Heart right ventricle (tissue), 16 donors: ENCODE data around the gene C16orf90. TPM values are rescaled to one million over a fixed set of nuclear protein-coding genes. Genes with fewer than 3 reads are reported as not detected.

Source experiments
- ATAC-seq, 8 donors: fragments of 200-7000 bp; cut with Tn5 transposase; one replicate each; pipeline ENCODE4 v1.9.1; 2020; ENCODE audit warnings: mild to moderate bottlenecking in 8 of 8, moderate library complexity in 8 of 8, moderate number of reproducible peaks in 1 of 8
- DNase-seq, 2 donors: peaks; one replicate each; pipeline ENCODE4 v3.0.0-alpha.2; 2020
- H3K27ac ChIP-seq, 10 donors: fragments of 200-600 bp; sonication (generic) in 2 of 10; one replicate each; pipeline versions ENCODE4 v1.5.0 to v1.8.0; 2020 to 2022; ENCODE audit warnings: mild to moderate bottlenecking in 3 of 10
- H3K27me3 ChIP-seq, 7 donors: fragments of 200-600 bp; one replicate each; pipeline ENCODE4 v1.8.0; 2021 to 2022; ENCODE audit warnings: mild to moderate bottlenecking in 2 of 7
- H3K36me3 ChIP-seq, 9 donors: fragments of 200-600 bp; sonication (generic) in 1 of 9; one replicate each; pipeline versions ENCODE4 v1.5.0 to v1.8.0; 2020 to 2022; ENCODE audit warnings: mild to moderate bottlenecking in 2 of 9
- H3K4me1 ChIP-seq, 9 donors: fragments of 200-600 bp; sonication (generic) in 1 of 9; one replicate each; pipeline versions ENCODE4 v1.5.0 to v1.8.0; 2020 to 2022; ENCODE audit warnings: mild to moderate bottlenecking in 4 of 9
- H3K4me3 ChIP-seq, 10 donors: fragments of 200-600 bp; sonication (generic) in 2 of 10; one replicate each; pipeline versions ENCODE4 v1.5.0 to v1.8.0; 2020 to 2022; ENCODE audit warnings: mild to moderate bottlenecking in 7 of 10, moderate library complexity in 2 of 10
- H3K9me3 ChIP-seq, 11 donors: fragments of 200-600 bp in 10 of 11; sonication (generic) in 2 of 11; one replicate each; pipeline versions ENCODE4 v1.5.0 to v1.8.0; 2013 to 2022; ENCODE audit warnings: mild to moderate bottlenecking in 2 of 11, control low read depth in 1 of 11, moderate library complexity in 1 of 11
- WGBS, 2 donors: extraction: QIAGEN DNeasy Blood & Tissue Kit; methylation state at CpG; one replicate each; pipeline ENCODE4 v1.1.7; 2013; ENCODE audit warnings: inconsistent platforms in 1 of 2; 5-methylcytosine and 5-hydroxymethylcytosine counted together
- intact Hi-C, 10 donors: fragments of 100-400 bp; cut with DNase I; formaldehyde crosslinking; loops; one replicate each; pipeline versions ENCODE4 v1.11.1 to v1.14.2; 2022
- polyA plus RNA-seq, 2 donors: library from polyadenylated mRNA; stranded (reverse); fragments of 200-250 nt; gene quantifications; one replicate each; pipeline ENCODE4 v1.2.3, GENCODE V29; 2013
- total RNA-seq, 10 donors: library from RNA; stranded (reverse); fragmentation: NEBNext Ultra II Directional in 3 of 10; extraction: Animal tissue kit (Norgen Biotek cat#: 25700) in 3 of 10; gene quantifications; one replicate each; pipeline versions ENCODE4 v1.2.1 to v1.2.4, GENCODE V29; 2021 to 2023
- TF ChIP-seq, protein P1 (sequence below), 9 donors: fragments of 200-600 bp; sonication (generic) in 2 of 9; IDR thresholded peaks; one replicate each; pipeline versions ENCODE4 v1.5.0 to v1.8.0; 2021 to 2022; ENCODE audit warnings: antibody characterized with exemption in 9 of 9, mild to moderate bottlenecking in 5 of 9, moderate library complexity in 1 of 9
- donor health status: Arrhythmogenic right ventricular cardiomyopathy.
- donor health status: ischemic (EF 13 %, LVEDD 7.1; RV severe dilation, severe dysfunction).
- donor health status: healthy with polysubstance abuse.
- donor health status: DM: no; HTN: yes; CAD: no.
- donor health status: DM: no; HTN: no; CAD: no.
- donor health status: ischemic (EF 25% LVEDD 6.9; RV normal size, moderate dysfunction).
- donor health status: ischemic (EF 25% LVEDD 5.7; RV mildly dilated, moderate dysfunction).
- donor health status: healthy.
- donor health status: DM: yes; HTN: yes; CAD: no.
- donor health status: Ischemic cardiomyopathy.
- donor health status: ischemic (EF 35%, LVEDD 5.7; RV mildly dilated, moderate dysfunction).
- donor health status: nonischemic (EF 11% LVEDD 7.7; RV severe dilation, severe dysfunction).
- donor health status: DM: yes; HTN: yes; CAD: no.
- donor health status: PGD.
- donor health status: ischemic (EF 29% LVEDD 5.4; RV normal size, mild dysfunction).
- donor health status: nonischemic (EF 23%, LVEDD 6.1; RV moderate dilation, normal function).

The C16orf90 gene
- total and polyA plus RNA-seq, 12 donors: not detected

DNA sequence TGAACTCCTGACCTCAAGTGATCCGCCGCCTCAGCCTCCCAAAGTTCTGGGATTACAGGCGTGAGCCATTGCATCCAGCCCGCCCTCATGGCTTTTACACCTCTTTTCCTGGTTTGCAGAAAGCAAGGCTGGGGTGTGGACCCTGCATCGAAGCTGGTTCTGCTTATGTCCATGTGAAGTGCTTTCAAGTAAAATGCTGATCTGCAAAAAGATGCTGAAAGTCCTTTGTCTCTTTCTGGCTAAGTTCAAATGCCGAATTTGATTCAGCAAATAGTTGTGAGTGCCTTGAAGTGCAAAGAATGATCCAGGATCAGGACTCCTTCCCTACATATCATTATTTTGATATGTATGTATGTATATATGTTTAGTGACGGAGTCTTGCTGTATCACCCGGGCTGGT, 34.7 kb downstream of the C16orf90 start:
- Histone ChIP-seq H3K4me1 (peaks cover 44 to 90% (median 80%) of the 10 kb centered on the region in 9 donors), H3K36me3 (peaks cover 0 to 3% (median 0%) of the 10 kb centered on the region in 9 donors), H3K27ac (peak overlapping the region in 7 of 10 donors; percentile 27 to 99 (median 97)), H3K27me3 (no peaks in the 10 kb centered on the region), H3K4me3 (no peak overlapping the region), H3K9me3 (no peaks in the 10 kb centered on the region)
- WGBS, 2 donors: 77 to 81% methylated on average over 8 of the region's 8 CpGs
- no peak for ATAC-seq
- DNase-seq: no peak
- intact Hi-C loops: no loop called here
- TF ChIP-seq, protein P1, sequence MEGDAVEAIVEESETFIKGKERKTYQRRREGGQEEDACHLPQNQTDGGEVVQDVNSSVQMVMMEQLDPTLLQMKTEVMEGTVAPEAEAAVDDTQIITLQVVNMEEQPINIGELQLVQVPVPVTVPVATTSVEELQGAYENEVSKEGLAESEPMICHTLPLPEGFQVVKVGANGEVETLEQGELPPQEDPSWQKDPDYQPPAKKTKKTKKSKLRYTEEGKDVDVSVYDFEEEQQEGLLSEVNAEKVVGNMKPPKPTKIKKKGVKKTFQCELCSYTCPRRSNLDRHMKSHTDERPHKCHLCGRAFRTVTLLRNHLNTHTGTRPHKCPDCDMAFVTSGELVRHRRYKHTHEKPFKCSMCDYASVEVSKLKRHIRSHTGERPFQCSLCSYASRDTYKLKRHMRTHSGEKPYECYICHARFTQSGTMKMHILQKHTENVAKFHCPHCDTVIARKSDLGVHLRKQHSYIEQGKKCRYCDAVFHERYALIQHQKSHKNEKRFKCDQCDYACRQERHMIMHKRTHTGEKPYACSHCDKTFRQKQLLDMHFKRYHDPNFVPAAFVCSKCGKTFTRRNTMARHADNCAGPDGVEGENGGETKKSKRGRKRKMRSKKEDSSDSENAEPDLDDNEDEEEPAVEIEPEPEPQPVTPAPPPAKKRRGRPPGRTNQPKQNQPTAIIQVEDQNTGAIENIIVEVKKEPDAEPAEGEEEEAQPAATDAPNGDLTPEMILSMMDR (IDR thresholded peaks at IDR 0.05): no peak

DNA sequence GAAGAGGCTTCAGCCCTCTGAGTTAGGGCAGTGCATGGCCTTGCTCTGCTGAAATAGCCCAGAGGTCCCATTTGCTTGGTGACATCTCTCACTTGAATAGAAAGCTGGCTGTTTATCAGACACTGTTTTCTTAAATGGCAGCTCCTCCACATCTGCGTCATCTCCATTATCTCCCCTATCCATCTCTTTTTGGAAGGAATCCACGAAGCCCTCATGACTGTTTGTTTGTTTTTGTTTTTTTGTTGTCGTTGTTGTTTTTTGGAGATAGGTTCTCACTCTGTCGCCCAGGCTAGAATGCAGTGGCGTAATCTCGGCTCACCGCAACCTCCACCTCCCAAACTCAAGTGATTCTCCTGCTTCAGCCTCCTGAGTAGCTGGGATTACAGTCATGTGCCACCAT, 35.2 kb downstream of the C16orf90 start:
- intact Hi-C loops: no loop called here
- Histone ChIP-seq H3K27ac (peak overlapping the region in 9 of 10 donors; percentile 71 to 99 (median 98)), H3K4me1 (peaks cover 44 to 88% (median 79%) of the 10 kb centered on the region in 9 donors), H3K36me3 (no peaks in the 10 kb centered on the region), H3K9me3 (no peaks in the 10 kb centered on the region), H3K4me3 (peak overlapping the region in 5 of 10 donors; percentile 1 to 95 (median 81)), H3K27me3 (no peaks in the 10 kb centered on the region)
- DNase-seq (no peak), ATAC-seq (no peak)
- TF ChIP-seq, protein P1 (IDR thresholded peaks at IDR 0.05): no peak
- 61 to 68% methylated on average over 7 of the region's 7 CpGs for WGBS, 2 donors

DNA sequence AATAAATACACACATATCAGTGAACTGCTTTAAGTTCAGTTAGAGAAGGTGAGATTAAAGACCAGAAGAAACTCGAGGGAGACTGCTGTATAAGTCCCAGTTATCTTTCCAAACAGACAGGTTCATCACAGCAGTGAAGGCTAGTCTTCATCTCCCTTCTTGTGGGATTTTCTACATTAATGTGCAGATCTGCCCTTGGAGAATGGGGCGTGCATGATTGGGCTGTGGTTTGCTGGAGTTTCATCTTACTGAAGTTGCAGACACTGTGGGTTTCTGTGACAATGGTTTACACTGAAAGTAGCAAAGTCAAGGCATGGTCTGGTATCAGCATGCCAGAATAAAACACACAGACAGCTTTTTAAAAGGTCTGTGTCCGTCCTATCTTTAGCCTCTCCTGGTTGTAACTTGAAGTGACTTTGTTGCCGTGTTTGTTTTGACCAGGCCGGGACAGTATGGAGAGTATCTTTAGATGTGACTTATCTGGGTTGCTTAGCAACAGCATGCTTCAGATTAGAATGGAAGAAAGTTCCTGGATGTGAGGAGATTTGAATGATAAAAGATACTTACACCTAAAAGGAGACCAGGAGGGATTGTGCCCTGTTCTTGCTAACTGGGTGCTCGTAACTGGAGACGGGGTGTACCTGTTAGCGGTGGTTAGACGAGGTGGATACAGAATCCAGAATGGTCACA, 35.7 kb downstream of the C16orf90 start:
- H3K27ac ChIP-seq: peak overlapping the region; percentile 92 to 99 (median 98)
- H3K4me3 ChIP-seq: peak overlapping the region in 9 of 10 donors; percentile 77 to 95 (median 84)
- intact Hi-C loops: loop anchor here in 5 of 10 donors (5.0 to 10.0 kb wide), 7 partner anchors 43 to 305 kb away; partner anchors contain the start of genes CLUAP1 (in 2 of the 5), TIGD7 (in 2 of the 5), ZNF174 (in 2 of the 5) and ZNF263 (in 2 of the 5)
- no peaks in the 10 kb centered on the region for H3K27me3 ChIP-seq
- H3K9me3 ChIP-seq: no peaks in the 10 kb centered on the region
- H3K36me3 ChIP-seq: no peaks in the 10 kb centered on the region
- no peak for DNase-seq
- peaks cover 44 to 86% (median 75%) of the 10 kb centered on the region in 9 donors for H3K4me1 ChIP-seq
- TF ChIP-seq, protein P1 (IDR thresholded peaks at IDR 0.05): no peak
- WGBS, 2 donors: 43 to 44% methylated on average over 9 of the region's 9 CpGs
- no peak for ATAC-seq

DNA sequence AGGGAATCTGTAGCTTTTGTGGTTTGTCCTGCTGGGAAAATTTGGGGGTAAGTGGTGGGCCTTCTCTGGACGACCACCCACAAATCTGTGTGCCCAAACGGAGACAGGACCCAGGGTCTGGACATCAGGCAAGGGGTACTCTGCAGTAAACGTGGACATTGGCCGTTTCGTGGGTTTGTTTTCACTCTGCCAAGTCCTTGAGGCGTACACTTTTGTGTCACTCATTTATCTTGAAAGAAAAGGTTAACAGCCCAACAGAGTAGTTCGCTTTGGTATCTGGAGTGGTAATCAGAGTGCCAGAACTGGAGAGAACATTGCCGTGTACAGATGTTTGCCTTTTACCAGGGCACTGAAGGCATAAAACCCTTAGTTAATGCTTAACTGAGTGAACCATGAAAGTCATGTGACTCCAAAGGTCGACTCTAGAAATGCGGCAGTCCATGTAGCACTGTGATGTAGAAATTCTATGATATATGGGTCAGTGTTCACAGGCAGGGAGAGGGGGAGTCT, 36.4 kb downstream of the C16orf90 start:
- Histone ChIP-seq H3K9me3 (no peaks in the 10 kb centered on the region), H3K27ac (peak overlapping the region; percentile 92 to 99 (median 98)), H3K36me3 (no peaks in the 10 kb centered on the region), H3K4me3 (peak overlapping the region; percentile 65 to 95 (median 83)), H3K27me3 (no peaks in the 10 kb centered on the region), H3K4me1 (peaks cover 41 to 83% (median 68%) of the 10 kb centered on the region in 9 donors)
- no peak for DNase-seq
- ATAC-seq: no peak
- TF ChIP-seq, protein P1 (IDR thresholded peaks at IDR 0.05): no peak
- intact Hi-C loops: loop anchor here in 5 of 10 donors (1.0 to 10.0 kb wide), 8 partner anchors 43 to 304 kb away; partner anchors contain the start of genes ZNF174 (in 3 of the 5), ZSCAN32 (in 3 of the 5), CLUAP1 (in 2 of the 5) and TIGD7 (in 2 of the 5)
- WGBS, 2 donors: 5% methylated on average over 10 of the region's 10 CpGs
